ENCODE results near the gene DTWD1.
"Not testable (repeated sequence)": the region's sequence is repeated elsewhere in the genome, so short reads cannot be mapped to it uniquely, and the experiment has no call there.

- not testable (repeated sequence) for TF ChIP-seq EZH2 (IDR thresholded peaks at IDR 0.05; ENCODE audit: insufficient read depth, poor library complexity, severe bottlenecking); EZH2phosphoT487 (IDR thresholded peaks at IDR 0.05; ENCODE audit: insufficient read depth, low read depth)
Observed at GRCh38 chr15:49612240-49612639, 8.6 kb upstream of the DTWD1 start.
